Measurements from ENCODE around the gene GPR12.

- TF ChIP-seq CTCF (IDR thresholded peaks at IDR 0.05) (no peak), POLR2AphosphoS5 (IDR thresholded peaks at IDR 0.05) (no peak)
Observed at GRCh38 chr13:26713341-26713740, 47.2 kb downstream of the GPR12 start.

All from breast epithelium (tissue), 3 donors.